GM12878 (cell line): ENCODE results near the gene DGLUCY.

Source experiments
- NR2F1 ChIP-seq: fragments of 450-650 bp; conservative IDR thresholded peaks from 2 replicates; pipeline ENCODE4 v1.6.1; 2017; ENCODE audit warnings: mild to moderate bottlenecking
- TF ChIP-seq, protein P1 (sequence below), 3 experiments: IDR thresholded peaks in 2 of 3; conservative IDR thresholded peaks in 1 of 3; 2 replicates each; pipeline ENCODE4 v1.5.1; 2011; ENCODE audit warnings: low read depth in 3 of 3, low read length in 3 of 3, mild to moderate bottlenecking in 3 of 3, control low read depth in 2 of 3, moderate library complexity in 2 of 3, inconsistent platforms in 1 of 3, mixed read lengths in 1 of 3; ENCODE audit not compliant: control insufficient read depth in 2 of 3, insufficient read depth in 1 of 3; ENCODE audit errors: extremely low read depth in 1 of 3

DNA sequence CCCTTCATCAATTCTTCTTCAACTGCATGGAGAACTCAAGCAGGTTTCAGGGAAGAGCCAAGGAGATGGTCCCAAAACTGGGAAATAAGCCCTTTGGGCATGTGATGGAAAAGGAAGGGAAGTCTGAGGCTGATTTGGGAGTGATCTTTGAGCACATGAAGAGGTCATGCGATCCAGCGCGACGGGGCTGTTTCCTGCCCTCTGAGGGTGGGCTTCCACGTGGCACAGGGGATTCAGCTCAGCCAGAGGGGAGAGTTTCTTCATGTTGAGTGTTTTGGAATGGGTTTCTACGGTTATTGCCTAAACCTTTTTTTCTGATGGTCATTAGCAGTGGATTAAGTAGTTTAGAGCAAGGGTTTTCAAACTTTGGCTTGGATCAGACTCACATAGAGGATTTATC is 100.4 kb downstream of the DGLUCY start:
- TF ChIP-seq, protein P1, sequence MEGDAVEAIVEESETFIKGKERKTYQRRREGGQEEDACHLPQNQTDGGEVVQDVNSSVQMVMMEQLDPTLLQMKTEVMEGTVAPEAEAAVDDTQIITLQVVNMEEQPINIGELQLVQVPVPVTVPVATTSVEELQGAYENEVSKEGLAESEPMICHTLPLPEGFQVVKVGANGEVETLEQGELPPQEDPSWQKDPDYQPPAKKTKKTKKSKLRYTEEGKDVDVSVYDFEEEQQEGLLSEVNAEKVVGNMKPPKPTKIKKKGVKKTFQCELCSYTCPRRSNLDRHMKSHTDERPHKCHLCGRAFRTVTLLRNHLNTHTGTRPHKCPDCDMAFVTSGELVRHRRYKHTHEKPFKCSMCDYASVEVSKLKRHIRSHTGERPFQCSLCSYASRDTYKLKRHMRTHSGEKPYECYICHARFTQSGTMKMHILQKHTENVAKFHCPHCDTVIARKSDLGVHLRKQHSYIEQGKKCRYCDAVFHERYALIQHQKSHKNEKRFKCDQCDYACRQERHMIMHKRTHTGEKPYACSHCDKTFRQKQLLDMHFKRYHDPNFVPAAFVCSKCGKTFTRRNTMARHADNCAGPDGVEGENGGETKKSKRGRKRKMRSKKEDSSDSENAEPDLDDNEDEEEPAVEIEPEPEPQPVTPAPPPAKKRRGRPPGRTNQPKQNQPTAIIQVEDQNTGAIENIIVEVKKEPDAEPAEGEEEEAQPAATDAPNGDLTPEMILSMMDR (IDR thresholded peaks at IDR 0.05 in 2 of 3, conservative IDR thresholded peaks at IDR 0.05 in 1 of 3; ENCODE audit: control insufficient read depth in 2 of 3, extremely low read depth in 1 of 3, insufficient read depth in 1 of 3, low read depth in 3 of 3, low read length in 3 of 3) = no peak
- TF ChIP-seq NR2F1 = no peak
